K562 (cell line): Measurements from ENCODE around the gene CACNA2D4. TPM values are rescaled to one million over a fixed set of nuclear protein-coding genes. Genes with fewer than 3 reads are reported as not detected.

Source experiments
- ATAC-seq: fragments of 200-7000 bp; cut with Tn5 transposase; 3 replicates; pipeline ENCODE4 v1.9.1; 2020; ENCODE audit warnings: moderate library complexity
- BruUV-seq: library from RNA; stranded (reverse); fragments of 400-500 nt; replicated peaks from 2 replicates; lab custom pipeline; 2021; lab: Mats Ljungman, UMichigan
- CTCF ChIA-PET: fragments of 300-600 bp; formaldehyde crosslinking; extraction: SDS; loops from one replicate; lab custom pipeline; 2021; ENCODE audit warnings: low intra/inter-chr PET ratio; lab: Yijun Ruan, JAX
- POLR2A ChIA-PET: fragments of 300-600, 350-650 bp; sonication (Branson Sonifier 250); formaldehyde crosslinking; extraction: SDS; loops from one replicate; lab custom pipeline; 2021; ENCODE audit warnings: antibody characterized with exemption, inconsistent platforms; lab: Yijun Ruan, JAX
- DNase-seq, 4 experiments: peaks; one replicate each; pipeline versions ENCODE4 v3.0.0 to v3.0.0-alpha.2; 2011 to 2018; ENCODE audit warnings: low spot score in 3 of 4, mixed read lengths in 3 of 4; ENCODE audit errors: extremely low read depth in 1 of 4
- FAIRE-seq: peaks from 2 replicates; lab custom pipeline; 2011; peaks lifted over from hg19 to GRCh38; lab: Jason Lieb, UNC
- H2AFZ ChIP-seq: 2 replicates; pipeline ENCODE4 v1.6.0; 2011; ENCODE audit warnings: low read depth, low read length, control low read depth, inconsistent platforms
- H3K27ac ChIP-seq: fragments of 200-600 bp; 3 replicates; pipeline ENCODE4 v1.8.0; 2011; ENCODE audit warnings: low read depth, mild to moderate bottlenecking, control low read depth, inconsistent platforms, low read length, moderate library complexity, mixed read lengths; ENCODE audit errors: extremely low read depth
- H3K27me3 ChIP-seq, 2 experiments: fragments of 300-600 bp in 1 of 2; 2 replicates in 1 of 2; 3 replicates in 1 of 2; pipeline versions ENCODE4 v1.6.0 to v1.8.0; 2011; ENCODE audit warnings: inconsistent platforms in 2 of 2, low read length in 2 of 2, mild to moderate bottlenecking in 1 of 2, mixed read lengths in 1 of 2, moderate library complexity in 1 of 2; ENCODE audit not compliant: control insufficient read depth in 2 of 2, insufficient read depth in 2 of 2
- H3K36me3 ChIP-seq: fragments of 300-600 bp; 3 replicates; pipeline ENCODE4 v1.8.0; 2011; ENCODE audit warnings: mild to moderate bottlenecking, low read length, inconsistent platforms; ENCODE audit not compliant: control insufficient read depth, insufficient read depth
- H3K4me1 ChIP-seq, 2 experiments: fragments of 200-600 bp in 1 of 2; replicated peaks in 1 of 2; 2 replicates in 1 of 2; 3 replicates in 1 of 2; pipeline versions ENCODE4 v1.5.1 to v1.8.0; 2011; ENCODE audit warnings: inconsistent platforms in 2 of 2, low read length in 2 of 2, mild to moderate bottlenecking in 1 of 2, mixed read lengths in 1 of 2, moderate library complexity in 1 of 2; ENCODE audit not compliant: control insufficient read depth in 2 of 2, insufficient read depth in 2 of 2
- H3K4me2 ChIP-seq: 2 replicates; pipeline ENCODE4 v1.6.1; 2011; ENCODE audit warnings: low read length, control low read depth, inconsistent platforms, mixed read lengths; ENCODE audit not compliant: insufficient read depth
- H3K4me3 ChIP-seq: fragments of 200-600 bp; sonication (generic), shearing (Covaris generic); 2 replicates; pipeline ENCODE4 v1.5.1; 2016; ENCODE audit warnings: control low read depth, inconsistent platforms
- H3K79me2 ChIP-seq: fragments of 200-600 bp; 3 replicates; pipeline ENCODE4 v1.8.0; 2011; ENCODE audit warnings: low read length, inconsistent platforms; ENCODE audit not compliant: control insufficient read depth, insufficient read depth
- H3K9ac ChIP-seq, 2 experiments: 2 replicates each; pipeline versions ENCODE4 v1.6.0 to v1.6.1; 2011; ENCODE audit warnings: low read depth in 2 of 2, low read length in 2 of 2, control low read depth in 1 of 2, inconsistent platforms in 1 of 2, mild to moderate bottlenecking in 1 of 2, mixed read lengths in 1 of 2; ENCODE audit not compliant: insufficient read depth in 1 of 2
- H3K9me1 ChIP-seq: one replicate; pipeline ENCODE4 v1.6.0; 2011; ENCODE audit warnings: inconsistent platforms, mild to moderate bottlenecking, low read length, moderate library complexity; ENCODE audit not compliant: control insufficient read depth, insufficient read depth
- H3K9me3 ChIP-seq: replicated peaks from 2 replicates; pipeline ENCODE4 v1.5.1; 2011; ENCODE audit warnings: low read depth, low read length, inconsistent platforms; ENCODE audit not compliant: control insufficient read depth, insufficient read depth
- H4K20me1 ChIP-seq: replicated peaks from 2 replicates; pipeline ENCODE4 v1.6.1; 2011; ENCODE audit warnings: low read length, inconsistent platforms, mixed read lengths; ENCODE audit not compliant: control insufficient read depth, insufficient read depth
- BCOR ChIP-seq: fragments of 450-650 bp; IDR thresholded peaks from 2 replicates; pipeline ENCODE4 v1.6.1; 2016
- CREB1 ChIP-seq, 2 experiments: sonication (generic) in 1 of 2; formaldehyde crosslinking in 1 of 2; IDR thresholded peaks; 2 replicates each; pipeline versions ENCODE4 v1.6.1 to v1.8.0; 2012 to 2022; ENCODE audit warnings: inconsistent platforms in 1 of 2, mild to moderate bottlenecking in 1 of 2, missing genetic modification reagents in 1 of 2, moderate library complexity in 1 of 2
- CREB5 ChIP-seq: fragments of 250-450 bp; sonication (Bioruptor Pico); IDR thresholded peaks from 2 replicates; pipeline ENCODE4 v1.5.0; 2020; ENCODE audit warnings: mild to moderate bottlenecking
- CREBBP ChIP-seq: IDR thresholded peaks from one replicate; pipeline ENCODE4 v1.6.1; 2012; ENCODE audit warnings: low read depth, mild to moderate bottlenecking, control low read depth, inconsistent platforms, low read length
- CTBP1 ChIP-seq: fragments of 450-650 bp; IDR thresholded peaks from 2 replicates; pipeline ENCODE4 v1.6.1; 2016; ENCODE audit warnings: borderline replicate concordance
- FOXK1 ChIP-seq: sonication (generic); formaldehyde crosslinking; IDR thresholded peaks from 2 replicates; pipeline ENCODE4 v1.8.0; 2022; ENCODE audit warnings: missing genetic modification reagents, mild to moderate bottlenecking, borderline replicate concordance
- HIVEP1 ChIP-seq: fragments of 250-450 bp; sonication (Bioruptor Pico); IDR thresholded peaks from 2 replicates; pipeline ENCODE4 v1.4.0; 2020; ENCODE audit warnings: mild to moderate bottlenecking
- KAT7 ChIP-seq: sonication (generic); formaldehyde crosslinking; IDR thresholded peaks from 2 replicates; pipeline ENCODE4 v1.8.0; 2022; ENCODE audit warnings: missing genetic modification reagents, mild to moderate bottlenecking, borderline replicate concordance
- MAZ ChIP-seq, 2 experiments: fragments of 450-650 bp in 1 of 2; sonication (generic) in 1 of 2; formaldehyde crosslinking; IDR thresholded peaks in 1 of 2; conservative IDR thresholded peaks in 1 of 2; 2 replicates each; pipeline versions ENCODE4 v1.4.0 to v1.5.0; 2020; ENCODE audit warnings: mild to moderate bottlenecking in 1 of 2, missing genetic modification reagents in 1 of 2
- OTX1 ChIP-seq: fragments of 450-650 bp; formaldehyde crosslinking; IDR thresholded peaks from 2 replicates; pipeline ENCODE4 v1.4.0; 2022; ENCODE audit warnings: mild to moderate bottlenecking
- POLR2AphosphoS2 ChIP-seq: IDR thresholded peaks from 2 replicates; pipeline ENCODE4 v1.6.1; 2012; ENCODE audit warnings: low read length, improper control_type of control experiment
- TAF7 ChIP-seq: fragments of 450-650 bp; IDR thresholded peaks from 2 replicates; pipeline ENCODE4 v1.6.1; 2016; ENCODE audit warnings: missing genetic modification characterization, missing compliant biosample characterization
- ZNF184 ChIP-seq: sonication (generic); formaldehyde crosslinking; IDR thresholded peaks from 2 replicates; pipeline ENCODE4 v1.5.0; 2020; ENCODE audit warnings: missing genetic modification reagents
- ZNF263 ChIP-seq: sonication (generic); formaldehyde crosslinking; IDR thresholded peaks from 2 replicates; pipeline ENCODE4 v1.8.0; 2022; ENCODE audit warnings: mild to moderate bottlenecking, missing genetic modification reagents, borderline replicate concordance
- ZNF280A ChIP-seq: fragments of 450-650 bp; IDR thresholded peaks from 2 replicates; pipeline ENCODE4 v1.6.1; 2018; ENCODE audit warnings: mild to moderate bottlenecking, low read depth; ENCODE audit not compliant: partially characterized antibody
- WGBS: fragments of 100-300 bp; shearing (Covaris generic); methylation state at CpG from one replicate; pipeline ENCODE4 v1.1.6; 2016; ENCODE audit warnings: low coverage, mixed read lengths; ENCODE audit not compliant: insufficient coverage; ENCODE audit errors: missing lambda C conversion rate; 5-methylcytosine and 5-hydroxymethylcytosine counted together
- in situ Hi-C: fragments of 300-500 bp; cut with MboI; formaldehyde crosslinking; loops from 4 replicates; pipeline ENCODE4 v1.15.0; 2018; ENCODE audit warnings: inconsistent platforms, mixed read lengths
- intact Hi-C: fragments of 100-400 bp; cut with micrococcal nuclease; formaldehyde crosslinking; loops from 2 replicates; pipeline ENCODE4 v1.14.2; 2022
- polyA plus RNA-seq, 8 experiments: library from polyadenylated mRNA; depleted of rRNA in 4 of 8; stranded (reverse) in 5 of 8; unstranded in 3 of 8; fragments of >200 nt; fragmentation: Nextera tagmentation in 2 of 8; fragmentation: Illumina TruSeq in 1 of 8; extraction: Ambion mirVana in 2 of 8; extraction: Trizol in 1 of 8; gene quantifications; 2 replicates each; pipeline versions ENCODE4 v1.2.1 to v1.2.3, GENCODE V29; 2011 to 2014; ENCODE audit warnings: inconsistent platforms in 1 of 8, missing spikeins in 1 of 8
- total RNA-seq, 7 experiments: library from RNA; depleted of rRNA in 6 of 7; stranded (reverse); fragments of >200 nt in 6 of 7; fragmentation: Illumina TruSeq in 2 of 7; extraction: Trizol in 2 of 7; gene quantifications; 2 replicates each; pipeline versions ENCODE4 v1.2.1 to v1.2.3, GENCODE V29; 2011 to 2021; ENCODE audit warnings: low replicate concordance in 1 of 7

The CACNA2D4 gene
- total and polyA plus RNA-seq, 9 of the 15 experiments (the other 6 are each of a cell fraction or from before 2014, with no cell fraction given), result 0.04 to 0.69 (median 0.40) TPM; not detected in 3

GRCh38 chr12:1927751-1928351 lies 9.4 kb upstream of the CACNA2D4 start:
- CTCF ChIA-PET, result no interaction called here

More at GRCh38 chr12:1927751-1928351, 9.4 kb upstream of the CACNA2D4 start:
- H3K79me2 ChIP-seq, result no peaks in the 10 kb centered on the region
- FAIRE-seq (no peak), DNase-seq (no peak), ATAC-seq (no peak)
- TF ChIP-seq CTBP1, result no peak
- TF ChIP-seq POLR2AphosphoS2, result no peak
- TF ChIP-seq MAZ (CRISPR knock-in tag; conservative IDR thresholded peaks at IDR 0.05 in 1 of 2, IDR thresholded peaks at IDR 0.05 in 1 of 2), result no peak
- no peak for TF ChIP-seq TAF7 (tag)
- no peak for TF ChIP-seq CREBBP
- TF ChIP-seq ZNF263 (CRISPR knock-in tag), result no peak
- no peak for TF ChIP-seq CREB1 (IDR thresholded peaks at IDR 0.05)
- TF ChIP-seq CREB1 (CRISPR knock-in tag; IDR thresholded peaks at IDR 0.05), result no peak
- no peak for TF ChIP-seq FOXK1 (CRISPR knock-in tag)
- TF ChIP-seq ZNF184, result no peak
- no peak for TF ChIP-seq OTX1 (CRISPR knock-in tag)
- TF ChIP-seq HIVEP1 (CRISPR knock-in tag), result no peak
- TF ChIP-seq CREB5, result no peak
- TF ChIP-seq ZNF280A, result no peak
- no peak for TF ChIP-seq KAT7 (CRISPR knock-in tag)
- no peak for TF ChIP-seq BCOR
- no peak overlapping the region for H3K4me3 ChIP-seq
- H3K4me1 ChIP-seq, result peaks cover 0 to 14% of the 10 kb centered on the region in 2 experiments; a peak in 1 of 5 replicates
- H3K9ac ChIP-seq, result no peak overlapping the region; a peak in 1 of 4 replicates
- no peak overlapping the region for H3K27ac ChIP-seq
- intact Hi-C loops (no loop called here), in situ Hi-C loops (no loop called here)
- no TSS peak for BruUV-seq
- no peaks in the 10 kb centered on the region; the same call in 1 of the 2 replicates for H4K20me1 ChIP-seq
- no peaks in the 10 kb centered on the region for H3K36me3 ChIP-seq
- H3K27me3 ChIP-seq, result peaks cover 2 to 58% of the 10 kb centered on the region in 2 experiments; a peak in 2 of 5 replicates
- POLR2A ChIA-PET, result no interaction called here
- no peaks in the 10 kb centered on the region for H3K9me3 ChIP-seq
- H3K4me2 ChIP-seq, result no peak overlapping the region
- WGBS, result 4% methylated on average over 15 of the region's 15 CpGs
- H2AFZ ChIP-seq, result no peak overlapping the region
- no peaks in the 10 kb centered on the region for H3K9me1 ChIP-seq
